HCT116 (cell line): ENCODE data around the gene AGAP1. TPM values are rescaled to one million over a fixed set of nuclear protein-coding genes. Genes with fewer than 3 reads are reported as not detected.

Experiments
- ATAC-seq: fragments of 200-7000 bp; cut with Tn5 transposase; 2 replicates; pipeline ENCODE4 v1.9.1; 2020; ENCODE audit warnings: mild to moderate bottlenecking, moderate library complexity
- BruUV-seq: library from RNA; stranded (reverse); fragments of 400-500 nt; replicated peaks from 2 replicates; lab custom pipeline; 2021; lab: Mats Ljungman, UMichigan
- CTCF ChIA-PET: fragments of 300-600 bp; sonication (Branson Sonifier 250); formaldehyde crosslinking; loops from one replicate; lab custom pipeline; 2021; ENCODE audit warnings: antibody characterized with exemption; lab: Charles Lee
- POLR2A ChIA-PET: fragments of 300-600, 350-600 bp; sonication (Branson Sonifier 250); formaldehyde crosslinking; loops from one replicate; lab custom pipeline; 2021; ENCODE audit warnings: antibody characterized with exemption; lab: Charles Lee
- RAD21 ChIA-PET, 2 experiments: fragments of 300-600 bp; sonication (Branson Sonifier 250); formaldehyde crosslinking; loops; one replicate each; lab custom pipeline; 2023; ENCODE audit warnings: low total read pairs in 2 of 2; ENCODE audit not compliant: uncharacterized antibody in 2 of 2, unreplicated experiment in 2 of 2, low non-redundant PET in 1 of 2; lab: Charles Lee
- DNase-seq: peaks from one replicate; pipeline ENCODE4 v3.0.0-alpha.2; 2010; ENCODE audit warnings: low read depth, low spot score
- H2AFZ ChIP-seq: fragments of 200-600 bp; shearing (Covaris generic), sonication (generic); 2 replicates; pipeline ENCODE4 v1.6.1; 2017; ENCODE audit warnings: low read depth, mixed run types, mixed read lengths, antibody characterized with exemption, low read length; ENCODE audit not compliant: poor library complexity, severe bottlenecking
- H3K27ac ChIP-seq: 2 replicates; pipeline ENCODE4 v1.5.1; 2012; ENCODE audit warnings: low read depth, low read length
- H3K27me3 ChIP-seq: fragments of 200-600 bp; sonication (generic); 2 replicates; pipeline ENCODE4 v1.6.1; 2016; ENCODE audit warnings: mixed run types, low read length, mixed read lengths; ENCODE audit not compliant: insufficient read depth
- H3K36me3 ChIP-seq, 2 experiments: fragments of 200-500 bp in 1 of 2; fragments of 200-600 bp in 1 of 2; sonication (Bioruptor generic) in 1 of 2; sonication (generic) in 1 of 2; 2 replicates each; pipeline versions ENCODE4 v1.5.1 to v1.6.1; 2014 to 2016; ENCODE audit warnings: low read length in 2 of 2, inconsistent platforms in 1 of 2, mixed read lengths in 1 of 2, mixed run types in 1 of 2; ENCODE audit not compliant: insufficient read depth in 2 of 2, control insufficient read depth in 1 of 2
- H3K4me1 ChIP-seq, 2 experiments: fragments of 200-600 bp in 1 of 2; sonication (generic) in 1 of 2; 2 replicates each; pipeline versions ENCODE4 v1.5.1 to v1.6.1; 2012 to 2017; ENCODE audit warnings: low read length in 2 of 2, inconsistent platforms in 1 of 2, mild to moderate bottlenecking in 1 of 2, mixed read lengths in 1 of 2, mixed run types in 1 of 2, moderate library complexity in 1 of 2; ENCODE audit not compliant: insufficient read depth in 2 of 2, control insufficient read depth in 1 of 2
- H3K4me2 ChIP-seq: fragments of 200-600 bp; sonication (generic); 2 replicates; pipeline ENCODE4 v1.6.1; 2017; ENCODE audit warnings: mixed run types, low read length, mixed read lengths
- H3K4me3 ChIP-seq, 2 experiments: fragments of 200-600 bp in 1 of 2; sonication (generic) in 1 of 2; replicated peaks in 1 of 2; 2 replicates each; pipeline ENCODE4 v1.5.1; 2011 to 2016; ENCODE audit warnings: low read length in 2 of 2, control low read depth in 1 of 2, low read depth in 1 of 2, mild to moderate bottlenecking in 1 of 2, mixed read lengths in 1 of 2, mixed run types in 1 of 2
- H3K79me2 ChIP-seq: fragments of 200-600 bp; sonication (generic); 2 replicates; pipeline ENCODE4 v1.6.1; 2017; ENCODE audit warnings: mild to moderate bottlenecking, mixed run types, low read length, moderate library complexity, mixed read lengths; ENCODE audit not compliant: insufficient read depth
- H3K9ac ChIP-seq: fragments of 200-600 bp; sonication (generic); 2 replicates; pipeline ENCODE4 v1.6.1; 2016; ENCODE audit warnings: low read length, mixed read lengths
- H3K9me2 ChIP-seq: fragments of 200-600 bp; sonication (generic), shearing (Covaris generic); 2 replicates; pipeline ENCODE4 v1.6.1; 2017; ENCODE audit warnings: mixed run types, mild to moderate bottlenecking, moderate library complexity; ENCODE audit not compliant: insufficient read depth
- H3K9me3 ChIP-seq, 2 experiments: fragments of 200-500 bp in 1 of 2; fragments of 200-600 bp in 1 of 2; sonication (Bioruptor generic) in 1 of 2; sonication (generic) in 1 of 2; 2 replicates each; pipeline ENCODE4 v1.6.1; 2014 to 2017; ENCODE audit warnings: low read length in 2 of 2, mixed read lengths in 2 of 2, inconsistent platforms in 1 of 2, low read depth in 1 of 2, mild to moderate bottlenecking in 1 of 2, mixed run types in 1 of 2, moderate library complexity in 1 of 2; ENCODE audit not compliant: control insufficient read depth in 1 of 2, insufficient read depth in 1 of 2
- H4K20me1 ChIP-seq: fragments of 200-600 bp; sonication (generic), shearing (Covaris generic); 2 replicates; pipeline ENCODE4 v1.6.1; 2017; ENCODE audit warnings: mixed run types, mild to moderate bottlenecking, moderate library complexity; ENCODE audit not compliant: insufficient read depth
- ATF3 ChIP-seq: IDR thresholded peaks from 2 replicates; pipeline ENCODE4 v1.6.1; 2012
- EGR1 ChIP-seq: IDR thresholded peaks from 2 replicates; pipeline ENCODE4 v1.6.1; 2012; ENCODE audit warnings: low read depth
- FOSL1 ChIP-seq: IDR thresholded peaks from 2 replicates; pipeline ENCODE4 v1.6.1; 2012; ENCODE audit warnings: low read depth
- JUND ChIP-seq: IDR thresholded peaks from 2 replicates; pipeline ENCODE4 v1.6.1; 2012
- RAD21 ChIP-seq: IDR thresholded peaks from 2 replicates; pipeline ENCODE4 v1.6.1; 2012; ENCODE audit warnings: low read depth, mild to moderate bottlenecking
- TCF7L2 ChIP-seq: IDR thresholded peaks from 2 replicates; pipeline ENCODE4 v1.7.0; 2011; ENCODE audit warnings: borderline replicate concordance, inconsistent platforms; ENCODE audit not compliant: insufficient read depth, insufficient read length; ENCODE audit errors: extremely low read depth
- ZBTB33 ChIP-seq: IDR thresholded peaks from 2 replicates; pipeline ENCODE4 v1.6.1; 2011; ENCODE audit warnings: mild to moderate bottlenecking, low read length, moderate library complexity; ENCODE audit not compliant: insufficient replicate concordance; ENCODE audit errors: extremely low read depth
- intact Hi-C: fragments of 100-400 bp; cut with micrococcal nuclease; formaldehyde crosslinking; loops from 2 replicates; pipeline ENCODE4 v1.10.0; 2022
- total RNA-seq: library from RNA; stranded (reverse); gene quantifications from one replicate; pipeline ENCODE4 v1.2.1, GENCODE V29; 2021; ENCODE audit not compliant: unreplicated experiment

The AGAP1 gene
- total RNA-seq, 1 experiment from 2014 or later = 43.8 TPM

- TF ChIP-seq FOSL1 (no peak), TCF7L2 (no peak), RAD21 (no peak)
- TF ChIP-seq, all 23 proteins: peak for 0
These were observed 465.1 kb downstream of the AGAP1 start (continued) for GRCh38 chr2:235958931-235959410.

- H4K20me1 ChIP-seq = no peaks in the 10 kb centered on the region
- H2AFZ ChIP-seq = no peak overlapping the region
- H3K9me3 ChIP-seq = no peaks in the 10 kb centered on the region
- ChIA-PET POLR2A (no interaction called here), RAD21 (no interaction called here), CTCF (no interaction called here)
- H3K27ac ChIP-seq = no peak overlapping the region
- H3K9me2 ChIP-seq = no peaks in the 10 kb centered on the region
- H3K4me1 ChIP-seq = no peaks in the 10 kb centered on the region
- no peaks in the 10 kb centered on the region for H3K27me3 ChIP-seq
- H3K9ac ChIP-seq = no peak overlapping the region
- no TSS peak for BruUV-seq
- ATAC-seq = no peak
- TF ChIP-seq ATF3 (no peak), EGR1 (no peak), JUND (no peak), ZBTB33 (no peak)
- no peak overlapping the region for H3K4me3 ChIP-seq
- no peak overlapping the region for H3K4me2 ChIP-seq
- intact Hi-C loops = no loop called here
- DNase-seq = no peak
- no peaks in the 10 kb centered on the region for H3K79me2 ChIP-seq
- no peaks in the 10 kb centered on the region for H3K36me3 ChIP-seq
These were observed 466.3 kb downstream of the AGAP1 start for GRCh38 chr2:235960011-235960715.
